Measurements from ENCODE around the gene TRPT1. TPM values are rescaled to one million over a fixed set of nuclear protein-coding genes. Genes with fewer than 3 reads are reported as not detected.
A peak's percentile ranks its signal among the peaks of the same experiment; 100 is the strongest.

Gene TRPT1
- polyA plus RNA-seq, 1 donor, result 38.3 TPM

- peaks cover 21% of the 10 kb centered on the region for H3K36me3 ChIP-seq (ENCODE audit: control insufficient read depth, insufficient read depth, low read length)
- WGBS (ENCODE audit: insufficient coverage, low lambda C conversion rate), result no CpG with 5 or more reads among the region's 12 CpGs
- no peak overlapping the region for H3K4me3 ChIP-seq (ENCODE audit: low read length)
- no peaks in the 10 kb centered on the region for H3K27me3 ChIP-seq (ENCODE audit: control insufficient read depth, insufficient read depth, low read length)
- peaks cover 44% of the 10 kb centered on the region for H3K4me1 ChIP-seq (ENCODE audit: control insufficient read depth, insufficient read depth, low read length)
- peak; percentile 72 to 85 for DNase-seq
- peak overlapping the region; percentile 35 for H3K27ac ChIP-seq (ENCODE audit: low read length)
- no peaks in the 10 kb centered on the region for H3K9me3 ChIP-seq (ENCODE audit: control insufficient read depth, low read depth, low read length)
Observed at GRCh38 chr11:64237484-64237951, 11.5 kb upstream of the TRPT1 start.

GRCh38 chr11:64235437-64236161 is 9.6 kb upstream of the TRPT1 start:
- Histone ChIP-seq H3K4me3 (ENCODE audit: low read length) (peak overlapping the region; percentile 71), H3K27ac (ENCODE audit: low read length) (no peak overlapping the region), H3K4me1 (ENCODE audit: control insufficient read depth, insufficient read depth, low read length) (peaks cover 53% of the 10 kb centered on the region), H3K36me3 (ENCODE audit: control insufficient read depth, insufficient read depth, low read length) (peaks cover 21% of the 10 kb centered on the region), H3K27me3 (ENCODE audit: control insufficient read depth, insufficient read depth, low read length) (no peaks in the 10 kb centered on the region), H3K9me3 (ENCODE audit: control insufficient read depth, low read depth, low read length) (no peaks in the 10 kb centered on the region)
- WGBS (ENCODE audit: insufficient coverage, low lambda C conversion rate), result no CpG with 5 or more reads among the region's 12 CpGs
- DNase-seq, result no peak

GRCh38 chr11:64234647-64235379 is 8.8 kb upstream of the TRPT1 start:
- no peaks in the 10 kb centered on the region for H3K27me3 ChIP-seq (ENCODE audit: control insufficient read depth, insufficient read depth, low read length)
- peak; percentile 43 to 74 for DNase-seq
- peak overlapping the region; percentile 71 for H3K4me3 ChIP-seq (ENCODE audit: low read length)
- WGBS (ENCODE audit: insufficient coverage, low lambda C conversion rate), result no CpG with 5 or more reads among the region's 80 CpGs
- H3K4me1 ChIP-seq (ENCODE audit: control insufficient read depth, insufficient read depth, low read length), result peaks cover 47% of the 10 kb centered on the region
- peaks cover 21% of the 10 kb centered on the region for H3K36me3 ChIP-seq (ENCODE audit: control insufficient read depth, insufficient read depth, low read length)
- no peak overlapping the region for H3K27ac ChIP-seq (ENCODE audit: low read length)
- H3K9me3 ChIP-seq (ENCODE audit: control insufficient read depth, low read depth, low read length), result no peaks in the 10 kb centered on the region

- WGBS (ENCODE audit: insufficient coverage, low lambda C conversion rate), result no CpG with 5 or more reads among the region's 62 CpGs
- peak; percentile 50 to 75 for DNase-seq
- Histone ChIP-seq H3K36me3 (ENCODE audit: control insufficient read depth, insufficient read depth, low read length) (peaks cover 17% of the 10 kb centered on the region), H3K27me3 (ENCODE audit: control insufficient read depth, insufficient read depth, low read length) (no peaks in the 10 kb centered on the region), H3K4me1 (ENCODE audit: control insufficient read depth, insufficient read depth, low read length) (peaks cover 51% of the 10 kb centered on the region), H3K4me3 (ENCODE audit: low read length) (peak within 1 kb of the TSS; percentile 71), H3K27ac (ENCODE audit: low read length) (peak within 1 kb of the TSS; percentile 23), H3K9me3 (ENCODE audit: control insufficient read depth, low read depth, low read length) (no peaks in the 10 kb centered on the region)
Observed at GRCh38 chr11:64233913-64234586, 8.1 kb upstream of the TRPT1 start, which contains the start of gene VEGFB. TSS of gene VEGFB (plus strand) at chr11:64234584. CDS start at chr11:64234834, 250 bp downstream.

- H3K4me3 ChIP-seq (ENCODE audit: low read length), result no peak overlapping the region
- peaks cover 47% of the 10 kb centered on the region for H3K4me1 ChIP-seq (ENCODE audit: control insufficient read depth, insufficient read depth, low read length)
- peaks cover 6% of the 10 kb centered on the region for H3K36me3 ChIP-seq (ENCODE audit: control insufficient read depth, insufficient read depth, low read length)
- 90% methylated on average over 2 of the region's 8 CpGs for WGBS (ENCODE audit: insufficient coverage, low lambda C conversion rate)
- no peak for DNase-seq
- no peak overlapping the region for H3K27ac ChIP-seq (ENCODE audit: low read length)
- H3K27me3 ChIP-seq (ENCODE audit: control insufficient read depth, insufficient read depth, low read length), result no peaks in the 10 kb centered on the region
- H3K9me3 ChIP-seq (ENCODE audit: control insufficient read depth, low read depth, low read length), result no peaks in the 10 kb centered on the region
Observed at GRCh38 chr11:64232967-64233315, 7.0 kb upstream of the TRPT1 start.

- no peaks in the 10 kb centered on the region for H3K9me3 ChIP-seq (ENCODE audit: control insufficient read depth, low read depth, low read length)
- H3K27me3 ChIP-seq (ENCODE audit: control insufficient read depth, insufficient read depth, low read length), result no peaks in the 10 kb centered on the region
- no peak for DNase-seq
- no peak overlapping the region for H3K27ac ChIP-seq (ENCODE audit: low read length)
- peaks cover 45% of the 10 kb centered on the region for H3K4me1 ChIP-seq (ENCODE audit: control insufficient read depth, insufficient read depth, low read length)
- no CpG with 5 or more reads among the region's 15 CpGs for WGBS (ENCODE audit: insufficient coverage, low lambda C conversion rate)
- H3K4me3 ChIP-seq (ENCODE audit: low read length), result no peak overlapping the region
- peaks cover 5% of the 10 kb centered on the region for H3K36me3 ChIP-seq (ENCODE audit: control insufficient read depth, insufficient read depth, low read length)
Observed at GRCh38 chr11:64232182-64232966, 6.4 kb upstream of the TRPT1 start.

GRCh38 chr11:64231546-64231945 is 5.6 kb upstream of the TRPT1 start:
- H3K4me3 ChIP-seq (ENCODE audit: low read length), result no peak overlapping the region
- peaks cover 47% of the 10 kb centered on the region for H3K4me1 ChIP-seq (ENCODE audit: control insufficient read depth, insufficient read depth, low read length)
- H3K27me3 ChIP-seq (ENCODE audit: control insufficient read depth, insufficient read depth, low read length), result no peaks in the 10 kb centered on the region
- no peak for DNase-seq
- H3K27ac ChIP-seq (ENCODE audit: low read length), result no peak overlapping the region
- no peaks in the 10 kb centered on the region for H3K9me3 ChIP-seq (ENCODE audit: control insufficient read depth, low read depth, low read length)
- H3K36me3 ChIP-seq (ENCODE audit: control insufficient read depth, insufficient read depth, low read length), result peaks cover 5% of the 10 kb centered on the region
- WGBS (ENCODE audit: insufficient coverage, low lambda C conversion rate), result no CpG with 5 or more reads among the region's 7 CpGs

GRCh38 chr11:64230985-64231365 is 5.0 kb upstream of the TRPT1 start:
- DNase-seq, result no peak
- no CpG with 5 or more reads among the region's 8 CpGs for WGBS (ENCODE audit: insufficient coverage, low lambda C conversion rate)
- peaks cover 48% of the 10 kb centered on the region for H3K4me1 ChIP-seq (ENCODE audit: control insufficient read depth, insufficient read depth, low read length)

GRCh38 chr11:64230171-64230984 is 4.4 kb upstream of the TRPT1 start, which contains the start of gene DNAJC4:
TSS of gene DNAJC4 (plus strand) at chr11:64230548. CDS start at chr11:64230855, 307 bp downstream.
- peak; percentile 92 to 96 for DNase-seq
- no CpG with 5 or more reads among the region's 62 CpGs for WGBS (ENCODE audit: insufficient coverage, low lambda C conversion rate)
- Histone ChIP-seq H3K27ac (ENCODE audit: low read length) (peak within 1 kb of the TSS; percentile 85), H3K36me3 (ENCODE audit: control insufficient read depth, insufficient read depth, low read length) (no peaks in the 10 kb centered on the region), H3K4me1 (ENCODE audit: control insufficient read depth, insufficient read depth, low read length) (peaks cover 44% of the 10 kb centered on the region), H3K4me3 (ENCODE audit: low read length) (peak within 1 kb of the TSS; percentile 87), H3K27me3 (ENCODE audit: control insufficient read depth, insufficient read depth, low read length) (no peaks in the 10 kb centered on the region), H3K9me3 (ENCODE audit: control insufficient read depth, low read depth, low read length) (no peaks in the 10 kb centered on the region)

More at GRCh38 chr11:64230985-64231365, 5.0 kb upstream of the TRPT1 start:
- peak overlapping the region; percentile 85 for H3K27ac ChIP-seq (ENCODE audit: low read length)
- H3K36me3 ChIP-seq (ENCODE audit: control insufficient read depth, insufficient read depth, low read length), result peaks cover 2% of the 10 kb centered on the region
- H3K4me3 ChIP-seq (ENCODE audit: low read length), result peak overlapping the region; percentile 87
- no peaks in the 10 kb centered on the region for H3K9me3 ChIP-seq (ENCODE audit: control insufficient read depth, low read depth, low read length)
- no peaks in the 10 kb centered on the region for H3K27me3 ChIP-seq (ENCODE audit: control insufficient read depth, insufficient read depth, low read length)
